K562 (cell line): ENCODE data around the gene KYAT1. TPM values are rescaled to one million over a fixed set of nuclear protein-coding genes. Genes with fewer than 3 reads are reported as not detected.

Experiments
- ATAC-seq: fragments of 200-7000 bp; cut with Tn5 transposase; 3 replicates; pipeline ENCODE4 v1.9.1; 2020; ENCODE audit warnings: moderate library complexity
- BruUV-seq: library from RNA; stranded (reverse); fragments of 400-500 nt; replicated peaks from 2 replicates; lab custom pipeline; 2021; lab: Mats Ljungman, UMichigan
- CTCF ChIA-PET: fragments of 300-600 bp; formaldehyde crosslinking; extraction: SDS; loops from one replicate; lab custom pipeline; 2021; ENCODE audit warnings: low intra/inter-chr PET ratio; lab: Yijun Ruan, JAX
- POLR2A ChIA-PET: fragments of 300-600, 350-650 bp; sonication (Branson Sonifier 250); formaldehyde crosslinking; extraction: SDS; loops from one replicate; lab custom pipeline; 2021; ENCODE audit warnings: antibody characterized with exemption, inconsistent platforms; lab: Yijun Ruan, JAX
- DNase-seq, 4 experiments: peaks; one replicate each; pipeline versions ENCODE4 v3.0.0 to v3.0.0-alpha.2; 2011 to 2018; ENCODE audit warnings: low spot score in 3 of 4, mixed read lengths in 3 of 4; ENCODE audit errors: extremely low read depth in 1 of 4
- FAIRE-seq: peaks from 2 replicates; lab custom pipeline; 2011; peaks lifted over from hg19 to GRCh38; lab: Jason Lieb, UNC
- H2AFZ ChIP-seq: 2 replicates; pipeline ENCODE4 v1.6.0; 2011; ENCODE audit warnings: low read depth, low read length, control low read depth, inconsistent platforms
- H3K27ac ChIP-seq: fragments of 200-600 bp; 3 replicates; pipeline ENCODE4 v1.8.0; 2011; ENCODE audit warnings: low read depth, mild to moderate bottlenecking, control low read depth, inconsistent platforms, low read length, moderate library complexity, mixed read lengths; ENCODE audit errors: extremely low read depth
- H3K27me3 ChIP-seq, 2 experiments: fragments of 300-600 bp in 1 of 2; 2 replicates in 1 of 2; 3 replicates in 1 of 2; pipeline versions ENCODE4 v1.6.0 to v1.8.0; 2011; ENCODE audit warnings: inconsistent platforms in 2 of 2, low read length in 2 of 2, mild to moderate bottlenecking in 1 of 2, mixed read lengths in 1 of 2, moderate library complexity in 1 of 2; ENCODE audit not compliant: control insufficient read depth in 2 of 2, insufficient read depth in 2 of 2
- H3K36me3 ChIP-seq: fragments of 300-600 bp; 3 replicates; pipeline ENCODE4 v1.8.0; 2011; ENCODE audit warnings: mild to moderate bottlenecking, low read length, inconsistent platforms; ENCODE audit not compliant: control insufficient read depth, insufficient read depth
- H3K4me1 ChIP-seq, 2 experiments: fragments of 200-600 bp in 1 of 2; replicated peaks in 1 of 2; 2 replicates in 1 of 2; 3 replicates in 1 of 2; pipeline versions ENCODE4 v1.5.1 to v1.8.0; 2011; ENCODE audit warnings: inconsistent platforms in 2 of 2, low read length in 2 of 2, mild to moderate bottlenecking in 1 of 2, mixed read lengths in 1 of 2, moderate library complexity in 1 of 2; ENCODE audit not compliant: control insufficient read depth in 2 of 2, insufficient read depth in 2 of 2
- H3K4me2 ChIP-seq: 2 replicates; pipeline ENCODE4 v1.6.1; 2011; ENCODE audit warnings: low read length, control low read depth, inconsistent platforms, mixed read lengths; ENCODE audit not compliant: insufficient read depth
- H3K4me3 ChIP-seq: fragments of 200-600 bp; sonication (generic), shearing (Covaris generic); 2 replicates; pipeline ENCODE4 v1.5.1; 2016; ENCODE audit warnings: control low read depth, inconsistent platforms
- H3K79me2 ChIP-seq: fragments of 200-600 bp; 3 replicates; pipeline ENCODE4 v1.8.0; 2011; ENCODE audit warnings: low read length, inconsistent platforms; ENCODE audit not compliant: control insufficient read depth, insufficient read depth
- H3K9ac ChIP-seq, 2 experiments: 2 replicates each; pipeline versions ENCODE4 v1.6.0 to v1.6.1; 2011; ENCODE audit warnings: low read depth in 2 of 2, low read length in 2 of 2, control low read depth in 1 of 2, inconsistent platforms in 1 of 2, mild to moderate bottlenecking in 1 of 2, mixed read lengths in 1 of 2; ENCODE audit not compliant: insufficient read depth in 1 of 2
- H3K9me1 ChIP-seq: one replicate; pipeline ENCODE4 v1.6.0; 2011; ENCODE audit warnings: inconsistent platforms, mild to moderate bottlenecking, low read length, moderate library complexity; ENCODE audit not compliant: control insufficient read depth, insufficient read depth
- H3K9me3 ChIP-seq: replicated peaks from 2 replicates; pipeline ENCODE4 v1.5.1; 2011; ENCODE audit warnings: low read depth, low read length, inconsistent platforms; ENCODE audit not compliant: control insufficient read depth, insufficient read depth
- H4K20me1 ChIP-seq: replicated peaks from 2 replicates; pipeline ENCODE4 v1.6.1; 2011; ENCODE audit warnings: low read length, inconsistent platforms, mixed read lengths; ENCODE audit not compliant: control insufficient read depth, insufficient read depth
- ZFP36 ChIP-seq: fragments of 150-350 bp; IDR thresholded peaks from 2 replicates; pipeline ENCODE4 v1.6.1; 2018; ENCODE audit warnings: low read length, low read depth; ENCODE audit not compliant: partially characterized antibody
- WGBS: fragments of 100-300 bp; shearing (Covaris generic); methylation state at CpG from one replicate; pipeline ENCODE4 v1.1.6; 2016; ENCODE audit warnings: low coverage, mixed read lengths; ENCODE audit not compliant: insufficient coverage; ENCODE audit errors: missing lambda C conversion rate; 5-methylcytosine and 5-hydroxymethylcytosine counted together
- in situ Hi-C: fragments of 300-500 bp; cut with MboI; formaldehyde crosslinking; loops from 4 replicates; pipeline ENCODE4 v1.15.0; 2018; ENCODE audit warnings: inconsistent platforms, mixed read lengths
- intact Hi-C: fragments of 100-400 bp; cut with micrococcal nuclease; formaldehyde crosslinking; loops from 2 replicates; pipeline ENCODE4 v1.14.2; 2022
- polyA plus RNA-seq, 8 experiments: library from polyadenylated mRNA; depleted of rRNA in 4 of 8; stranded (reverse) in 5 of 8; unstranded in 3 of 8; fragments of >200 nt; fragmentation: Nextera tagmentation in 2 of 8; fragmentation: Illumina TruSeq in 1 of 8; extraction: Ambion mirVana in 2 of 8; extraction: Trizol in 1 of 8; gene quantifications; 2 replicates each; pipeline versions ENCODE4 v1.2.1 to v1.2.3, GENCODE V29; 2011 to 2014; ENCODE audit warnings: inconsistent platforms in 1 of 8, missing spikeins in 1 of 8
- total RNA-seq, 7 experiments: library from RNA; depleted of rRNA in 6 of 7; stranded (reverse); fragments of >200 nt in 6 of 7; fragmentation: Illumina TruSeq in 2 of 7; extraction: Trizol in 2 of 7; gene quantifications; 2 replicates each; pipeline versions ENCODE4 v1.2.1 to v1.2.3, GENCODE V29; 2011 to 2021; ENCODE audit warnings: low replicate concordance in 1 of 7
- TF ChIP-seq, protein P1 (sequence below): sonication (generic); formaldehyde crosslinking; IDR thresholded peaks from 2 replicates; pipeline ENCODE4 v1.8.1; 2022; ENCODE audit warnings: missing genetic modification reagents

Gene KYAT1
- total and polyA plus RNA-seq, 9 of the 15 experiments (the other 6 are each of a cell fraction or from before 2014, with no cell fraction given), result 6.4 to 16.8 (median 11.1) TPM

DNA sequence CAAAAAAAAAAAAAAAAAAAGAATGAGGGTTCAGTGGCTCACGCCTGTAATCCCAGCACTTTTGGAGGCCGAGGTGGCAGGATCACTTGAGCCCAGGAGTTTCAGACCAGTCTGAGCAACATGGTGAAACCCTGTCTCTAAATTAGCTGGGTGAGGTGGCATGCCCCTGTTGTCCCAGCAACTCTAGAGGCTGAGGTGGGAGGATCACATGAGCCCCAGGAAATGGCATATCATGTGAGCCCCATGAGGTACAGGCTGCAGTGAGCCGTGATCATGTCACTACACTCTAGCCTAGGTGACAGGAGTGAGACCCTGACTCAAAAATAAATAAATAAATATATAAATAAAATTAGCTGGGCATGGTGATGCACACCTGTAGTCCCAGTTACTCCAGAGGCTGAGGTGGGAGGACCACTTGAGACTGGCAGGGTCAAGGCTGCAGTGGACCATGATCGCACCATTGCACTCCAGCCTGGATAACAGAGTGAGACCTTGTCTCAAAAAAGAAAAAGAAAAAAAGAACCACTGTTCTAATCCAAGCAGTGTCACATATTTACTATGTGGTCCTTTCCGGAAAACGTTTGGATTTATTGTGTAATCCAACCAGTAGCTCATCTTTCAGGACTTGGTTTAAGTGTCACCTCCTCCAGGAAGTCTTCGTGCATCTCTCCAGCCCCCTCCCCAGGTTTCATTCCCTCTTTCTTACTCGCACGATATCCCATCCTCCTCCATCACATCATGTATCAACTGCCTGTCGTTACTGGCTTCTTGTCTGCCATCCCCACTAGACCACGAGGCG is 39.9 kb downstream of the KYAT1 start:
- POLR2A ChIA-PET, result no interaction called here
- in situ Hi-C loops, result no loop called here
- DNase-seq, result no peak
- H3K9me1 ChIP-seq, result peaks cover 10% of the 10 kb centered on the region
- TF ChIP-seq, protein P1, sequence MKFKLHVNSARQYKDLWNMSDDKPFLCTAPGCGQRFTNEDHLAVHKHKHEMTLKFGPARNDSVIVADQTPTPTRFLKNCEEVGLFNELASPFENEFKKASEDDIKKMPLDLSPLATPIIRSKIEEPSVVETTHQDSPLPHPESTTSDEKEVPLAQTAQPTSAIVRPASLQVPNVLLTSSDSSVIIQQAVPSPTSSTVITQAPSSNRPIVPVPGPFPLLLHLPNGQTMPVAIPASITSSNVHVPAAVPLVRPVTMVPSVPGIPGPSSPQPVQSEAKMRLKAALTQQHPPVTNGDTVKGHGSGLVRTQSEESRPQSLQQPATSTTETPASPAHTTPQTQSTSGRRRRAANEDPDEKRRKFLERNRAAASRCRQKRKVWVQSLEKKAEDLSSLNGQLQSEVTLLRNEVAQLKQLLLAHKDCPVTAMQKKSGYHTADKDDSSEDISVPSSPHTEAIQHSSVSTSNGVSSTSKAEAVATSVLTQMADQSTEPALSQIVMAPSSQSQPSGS (CRISPR knock-in tag), result no peak
- peak; percentile 54 for TF ChIP-seq ZFP36
- TF ChIP-seq, all 486 proteins: peak for 1
- H3K4me1 ChIP-seq, result peaks cover 21% of the 10 kb centered on the region in 2 experiments; a peak in 4 of 5 replicates
- no peak overlapping the region for H3K4me2 ChIP-seq
- H3K36me3 ChIP-seq, result peaks cover 11% of the 10 kb centered on the region; the same call in 2 of the 3 replicates
- no peaks in the 10 kb centered on the region for H3K9me3 ChIP-seq
- no peak for FAIRE-seq
- intact Hi-C loops, result no loop called here
- CTCF ChIA-PET, result no interaction called here
- no peak overlapping the region for H2AFZ ChIP-seq
- BruUV-seq, result no TSS peak
- no peak for ATAC-seq
- peak overlapping the region in 1 of 2 experiments; percentile 67; a peak in 1 of 4 replicates for H3K9ac ChIP-seq
- H3K27ac ChIP-seq, result no peak overlapping the region
- no peak overlapping the region for H3K4me3 ChIP-seq
- no peaks in the 10 kb centered on the region for H3K27me3 ChIP-seq
- no peaks in the 10 kb centered on the region for H4K20me1 ChIP-seq
- peaks cover 4% of the 10 kb centered on the region; the same call in 1 of the 3 replicates for H3K79me2 ChIP-seq
- WGBS, result 81% methylated on average over 12 of the region's 12 CpGs
